ENCODE measurements around the gene LIPJ.
A peak's percentile ranks its signal among the peaks of the same experiment; 100 is the strongest.

LIPJ gene, protein sequence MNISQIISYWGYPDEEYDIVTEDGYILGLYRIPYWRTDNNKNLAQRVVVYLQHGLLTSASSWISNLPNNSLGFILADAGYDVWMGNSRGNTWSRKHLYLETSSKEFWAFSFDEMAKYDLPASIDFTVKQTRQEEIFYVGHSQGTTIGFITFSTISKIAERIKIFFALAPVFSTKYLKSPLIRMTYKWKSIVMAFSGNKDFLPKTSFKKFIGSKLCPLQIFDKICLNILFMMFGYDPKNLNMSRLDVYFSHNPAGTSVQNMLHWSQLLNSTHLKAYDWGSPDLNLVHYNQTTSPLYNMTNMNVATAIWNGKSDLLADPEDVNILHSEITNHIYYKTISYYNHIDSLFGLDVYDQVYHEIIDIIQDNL

DNA sequence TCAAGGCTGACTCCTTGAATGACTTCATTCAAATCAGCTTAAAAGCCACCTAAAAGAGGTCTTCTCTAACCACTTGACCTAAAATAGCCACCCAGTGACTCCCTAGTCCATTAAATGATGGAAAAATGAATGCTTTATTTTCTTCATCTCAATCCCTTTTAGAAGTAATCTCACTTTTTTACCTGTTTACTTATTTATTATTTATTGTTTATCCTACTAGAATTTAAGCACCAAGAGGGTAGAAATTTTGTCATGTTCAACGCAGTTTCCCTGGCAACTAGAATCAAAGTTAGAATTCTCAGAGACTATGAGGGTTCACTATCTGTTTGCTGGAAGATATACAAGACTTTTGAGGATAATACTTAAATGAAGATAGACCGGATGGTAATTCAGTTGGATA lies at the start of gene LIPJ:
Gene LIPJ (plus strand): TSS at position 301 of the 400 bp plus-strand sequence. CDS start 3,926 bp downstream, outside the sequence.
- no peak for DNase-seq (ENCODE audit: low read depth)

- DNase-seq (ENCODE audit: low read depth): no peak
Measured at GRCh38 chr10:88537322-88537721, 49.2 kb upstream of the LIPJ start.

- DNase-seq (ENCODE audit: low read depth): no peak
Measured at GRCh38 chr10:88538048-88538447, 48.5 kb upstream of the LIPJ start.

GRCh38 chr10:88540351-88540750 lies 46.2 kb upstream of the LIPJ start:
- DNase-seq (ENCODE audit: low read depth): no peak

- DNase-seq (ENCODE audit: low read depth): no peak
Measured at GRCh38 chr10:88541116-88541626, 45.4 kb upstream of the LIPJ start.

- no peak for DNase-seq (ENCODE audit: low read depth)
Measured at GRCh38 chr10:88542522-88542921, 44.0 kb upstream of the LIPJ start.

DNA sequence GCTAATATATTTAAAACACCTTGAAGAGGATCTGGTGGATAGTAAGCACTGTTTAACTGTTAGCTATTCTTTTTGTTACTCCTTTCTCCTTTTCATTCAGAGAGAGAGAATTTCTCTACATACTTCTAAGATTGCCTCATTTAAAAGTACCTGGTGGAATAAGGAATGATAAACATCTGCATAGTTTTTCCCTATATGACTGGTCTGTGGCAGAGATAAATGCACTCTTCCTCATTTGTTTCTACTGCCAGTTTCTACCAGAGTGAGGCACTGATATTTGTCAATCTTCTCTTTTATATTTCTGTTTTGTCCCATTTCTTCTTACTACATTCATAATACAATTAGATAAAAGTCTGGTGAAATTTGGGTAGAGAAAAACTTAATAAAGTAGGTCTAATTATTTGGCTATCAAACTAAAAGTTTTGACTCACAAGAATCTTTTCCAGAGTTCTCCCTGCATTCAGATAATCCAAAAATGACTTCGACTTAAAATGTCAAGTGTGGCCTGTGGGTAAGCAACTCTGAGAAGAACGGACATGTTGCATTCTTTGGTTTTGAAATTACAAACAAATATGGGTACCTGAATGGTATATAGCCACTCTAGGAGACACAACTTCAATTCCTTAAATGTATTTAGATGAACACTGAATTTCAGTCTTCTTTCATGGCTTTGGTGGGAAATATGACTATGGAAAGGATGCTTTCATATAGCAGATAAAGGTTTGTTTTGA lies 42.3 kb upstream of the LIPJ start:
- no peak for DNase-seq (ENCODE audit: low read depth)

- DNase-seq (ENCODE audit: low read depth): no peak
Measured at GRCh38 chr10:88545359-88545758, 41.2 kb upstream of the LIPJ start.

DNA sequence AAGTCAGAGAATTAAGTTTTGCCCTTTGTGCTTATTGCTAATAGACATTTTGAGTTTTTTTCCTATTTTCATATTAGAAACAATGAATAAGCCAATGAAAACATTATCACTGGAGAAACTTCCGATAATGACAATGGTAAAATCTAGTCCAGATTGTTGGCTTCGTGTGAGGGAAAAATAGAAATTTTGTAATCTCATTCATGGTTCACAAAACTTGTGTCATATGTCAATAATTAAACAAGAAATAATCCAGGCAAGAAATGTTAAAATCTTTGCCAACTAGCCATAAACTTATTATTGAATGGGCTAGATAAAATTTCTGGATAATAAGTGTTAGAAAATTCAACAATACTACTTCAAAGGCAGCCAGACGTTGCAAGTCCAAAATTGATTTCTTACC lies 40.1 kb upstream of the LIPJ start:
- DNase-seq (ENCODE audit: low read depth): no peak

- no peak for DNase-seq (ENCODE audit: low read depth)
Measured at GRCh38 chr10:88551246-88551645, 35.3 kb upstream of the LIPJ start.

GRCh38 chr10:88553116-88553752 lies 33.3 kb upstream of the LIPJ start:
- peak; percentile 5 for DNase-seq (ENCODE audit: low read depth)

DNA sequence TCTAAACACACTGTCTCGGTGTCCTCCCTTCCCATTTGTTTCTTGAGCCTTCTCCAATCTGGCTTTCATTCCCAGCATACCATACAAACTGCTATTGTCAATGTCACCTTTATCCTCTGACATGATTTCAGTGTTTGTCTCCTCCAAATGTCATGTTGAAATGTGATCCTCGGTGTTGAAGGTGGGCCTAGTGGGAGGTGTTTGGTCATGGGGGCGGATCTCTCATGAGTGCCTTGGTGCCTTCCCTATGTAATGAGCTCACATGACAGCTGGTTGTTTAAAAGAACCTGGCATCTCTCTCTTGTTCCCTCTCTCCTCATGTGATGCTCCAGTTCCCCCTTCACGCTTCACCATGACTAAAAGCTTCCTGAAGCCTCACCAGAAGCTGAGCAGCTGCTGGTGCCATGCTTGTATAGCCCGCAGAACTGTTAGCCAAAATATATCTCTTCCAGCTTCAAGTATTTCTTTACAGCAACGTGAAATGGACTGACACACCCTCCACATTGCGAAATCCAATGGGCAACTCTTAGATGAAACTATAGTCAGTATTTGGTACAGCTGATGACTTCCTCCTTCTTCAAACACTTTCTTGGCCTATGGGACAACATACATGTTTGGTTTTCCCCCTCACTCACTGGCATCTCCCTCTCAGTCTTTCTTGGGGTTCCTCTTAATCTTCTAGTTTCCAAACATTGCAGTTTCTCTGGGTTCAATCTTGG lies 31.2 kb upstream of the LIPJ start:
- DNase-seq (ENCODE audit: low read depth): no peak

GRCh38 chr10:88557256-88557655 lies 29.3 kb upstream of the LIPJ start:
- DNase-seq (ENCODE audit: low read depth): no peak

DNA sequence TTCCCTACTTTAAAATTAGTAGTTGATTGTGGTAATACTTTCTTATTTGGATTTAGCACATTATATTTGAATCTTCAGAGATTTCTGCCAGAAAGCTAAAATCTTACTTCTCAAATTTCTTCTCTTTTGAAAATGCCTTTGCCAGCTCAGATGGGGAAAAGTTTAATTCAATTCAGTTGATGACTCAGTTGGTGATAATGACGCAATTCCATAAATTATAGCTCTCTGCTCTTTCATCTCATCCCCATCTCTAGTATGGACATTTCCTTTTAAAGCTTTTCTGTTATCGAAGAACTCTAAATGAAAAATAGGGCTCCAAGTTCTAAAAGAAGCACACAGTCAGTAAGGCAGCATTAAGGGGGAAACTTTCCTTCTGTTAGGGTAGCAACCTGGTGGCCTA lies 28.9 kb upstream of the LIPJ start:
- DNase-seq (ENCODE audit: low read depth): no peak

GRCh38 chr10:88562152-88562551 lies 24.4 kb upstream of the LIPJ start:
- DNase-seq (ENCODE audit: low read depth): no peak

- DNase-seq (ENCODE audit: low read depth): no peak
Measured at GRCh38 chr10:88565072-88565471, 21.5 kb upstream of the LIPJ start.

GRCh38 chr10:88582411-88582805 lies 4.2 kb upstream of the LIPJ start:
- DNase-seq (ENCODE audit: low read depth): no peak

DNA sequence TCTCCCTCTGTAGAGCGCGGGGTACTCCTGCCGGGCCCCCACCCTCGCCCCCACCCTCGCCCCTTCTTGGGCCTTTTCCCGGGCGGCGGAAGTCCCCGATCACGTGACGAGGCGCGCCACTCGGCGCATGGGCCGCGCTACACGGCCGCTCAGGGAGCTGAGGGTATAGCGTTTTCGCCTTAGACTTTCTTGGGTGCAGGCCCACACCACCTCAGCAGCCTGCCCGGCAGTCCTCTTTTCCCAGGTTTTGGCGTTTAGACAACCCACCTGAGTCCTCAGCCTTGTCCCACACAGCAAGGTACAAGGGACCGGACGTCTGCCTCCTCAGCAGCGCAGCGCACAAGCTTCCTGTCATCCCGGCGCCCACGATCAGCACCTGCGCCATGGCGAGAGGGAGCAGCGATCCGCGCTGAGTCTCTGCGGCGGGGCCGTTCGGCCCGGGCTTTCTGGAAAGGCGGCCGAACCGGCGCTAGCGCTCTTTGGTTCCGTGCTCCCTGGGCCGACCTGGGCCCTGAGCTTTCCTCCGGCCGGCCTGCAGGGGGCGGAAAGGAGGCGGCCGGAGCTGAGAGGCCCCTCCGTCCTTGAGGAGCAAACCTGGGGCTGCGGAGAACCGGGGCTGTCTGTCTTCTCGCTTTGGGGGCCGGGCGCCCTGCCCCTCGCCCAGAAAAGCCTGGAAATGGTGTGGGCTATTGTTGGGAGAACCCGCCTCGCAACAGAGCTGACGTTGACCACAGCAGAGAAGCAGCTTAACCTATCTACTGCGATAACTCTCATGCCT lies 3.6 kb upstream of the LIPJ start, which contains the start of gene RNLS:
Gene RNLS (minus strand): TSS at position 513 of the 778 bp plus-strand sequence.
- peak; percentile 50 for DNase-seq (ENCODE audit: low read depth)

- DNase-seq (ENCODE audit: low read depth): no peak
Measured at GRCh38 chr10:88583584-88583957, 3.0 kb upstream of the LIPJ start.

DNA sequence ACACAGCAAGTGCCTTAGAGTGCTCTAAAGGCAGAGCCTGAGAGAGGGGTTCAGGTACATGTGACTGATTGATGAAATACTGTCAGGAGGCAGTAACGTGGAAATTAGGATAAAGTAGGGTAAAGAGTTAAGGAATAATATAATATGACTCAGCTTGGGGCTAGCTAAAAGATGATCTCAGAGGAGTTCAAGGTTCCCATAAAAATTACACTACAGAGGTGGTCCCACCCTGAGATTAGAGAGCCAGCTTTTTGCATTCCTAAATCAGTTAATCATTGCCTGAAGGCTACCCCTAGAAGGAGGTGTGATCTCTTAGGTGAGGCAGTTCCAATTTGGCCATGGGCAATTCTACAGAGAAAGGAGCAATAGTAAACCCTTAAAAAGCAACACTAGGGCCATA lies 5.8 kb downstream of the LIPJ start:
- DNase-seq (ENCODE audit: low read depth): no peak

GRCh38 chr10:88592906-88593305 lies 6.3 kb downstream of the LIPJ start:
- no peak for DNase-seq (ENCODE audit: low read depth)
